GM12801 (cell line): ENCODE measurements around the gene SPOCK3.

Experiments used
- TF ChIP-seq, protein P1 (sequence below): IDR thresholded peaks from one replicate; pipeline ENCODE4 v1.5.1; 2011; ENCODE audit warnings: control low read depth; ENCODE audit not compliant: insufficient read length; ENCODE audit errors: extremely low read depth

The SPOCK3 gene

DNA sequence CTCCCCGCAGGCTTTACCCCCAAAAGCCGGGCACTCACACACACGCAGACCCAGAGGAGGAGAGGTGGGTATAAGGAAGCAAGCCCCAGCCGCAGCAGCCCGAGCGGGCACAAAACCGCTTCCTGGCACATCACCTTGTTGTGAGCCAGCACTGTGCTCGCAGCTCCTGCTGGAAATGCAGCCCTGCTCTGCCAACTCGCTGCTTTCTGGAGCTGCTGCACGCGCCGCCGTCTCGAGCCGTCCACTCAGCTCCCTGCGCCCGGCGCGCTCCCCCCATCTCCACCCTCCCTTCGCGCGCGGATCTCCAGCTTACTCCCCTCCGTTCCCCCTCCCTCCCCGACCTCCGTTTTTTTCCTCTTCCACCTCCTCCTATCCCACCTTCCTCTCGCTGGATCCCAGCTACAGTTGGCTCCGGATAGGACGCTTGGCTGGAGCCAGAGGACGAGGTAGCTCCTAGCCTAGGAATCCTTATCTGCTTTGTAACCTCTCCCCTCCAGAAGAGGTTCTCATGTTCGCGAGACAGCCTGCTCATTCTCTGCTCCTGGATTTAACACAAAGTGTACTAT lies at the start of gene SPOCK3:
TSS of gene SPOCK3 (minus strand) at position 179 of the 566 bp plus-strand sequence.
- TF ChIP-seq, protein P1, sequence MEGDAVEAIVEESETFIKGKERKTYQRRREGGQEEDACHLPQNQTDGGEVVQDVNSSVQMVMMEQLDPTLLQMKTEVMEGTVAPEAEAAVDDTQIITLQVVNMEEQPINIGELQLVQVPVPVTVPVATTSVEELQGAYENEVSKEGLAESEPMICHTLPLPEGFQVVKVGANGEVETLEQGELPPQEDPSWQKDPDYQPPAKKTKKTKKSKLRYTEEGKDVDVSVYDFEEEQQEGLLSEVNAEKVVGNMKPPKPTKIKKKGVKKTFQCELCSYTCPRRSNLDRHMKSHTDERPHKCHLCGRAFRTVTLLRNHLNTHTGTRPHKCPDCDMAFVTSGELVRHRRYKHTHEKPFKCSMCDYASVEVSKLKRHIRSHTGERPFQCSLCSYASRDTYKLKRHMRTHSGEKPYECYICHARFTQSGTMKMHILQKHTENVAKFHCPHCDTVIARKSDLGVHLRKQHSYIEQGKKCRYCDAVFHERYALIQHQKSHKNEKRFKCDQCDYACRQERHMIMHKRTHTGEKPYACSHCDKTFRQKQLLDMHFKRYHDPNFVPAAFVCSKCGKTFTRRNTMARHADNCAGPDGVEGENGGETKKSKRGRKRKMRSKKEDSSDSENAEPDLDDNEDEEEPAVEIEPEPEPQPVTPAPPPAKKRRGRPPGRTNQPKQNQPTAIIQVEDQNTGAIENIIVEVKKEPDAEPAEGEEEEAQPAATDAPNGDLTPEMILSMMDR = no peak

DNA sequence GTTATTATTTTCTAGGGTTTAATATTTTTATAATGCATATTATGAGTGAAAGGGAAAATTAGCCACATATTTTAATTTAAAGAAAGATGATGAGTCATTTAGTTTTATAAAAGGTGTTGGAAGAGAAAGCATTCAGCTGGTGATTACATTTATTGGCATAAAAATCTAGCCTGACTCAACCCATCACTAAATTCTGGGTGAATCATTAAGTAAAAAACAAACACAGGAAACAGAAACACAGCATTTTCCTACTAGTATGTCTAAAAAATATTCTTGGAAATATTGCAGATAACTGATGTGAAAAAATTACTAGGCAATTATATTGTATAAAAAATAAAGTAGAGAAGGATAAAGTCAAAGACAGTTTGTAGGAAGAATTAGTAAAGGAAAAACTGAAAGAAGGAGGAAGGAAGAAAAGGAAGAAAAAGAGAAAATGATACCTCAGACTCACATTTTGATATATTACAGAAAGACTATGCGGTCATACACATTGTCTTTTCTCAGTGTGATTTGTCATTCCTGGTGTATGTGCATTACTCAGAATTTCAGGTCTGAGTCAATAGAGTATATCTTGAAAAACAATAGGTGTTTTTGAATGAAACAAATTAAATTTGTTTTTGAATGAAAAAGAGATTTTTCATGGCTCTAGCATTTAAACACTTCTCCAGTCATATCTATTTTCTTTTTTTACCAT lies 48.0 kb upstream of the SPOCK3 start:
- TF ChIP-seq, protein P1 = no peak

DNA sequence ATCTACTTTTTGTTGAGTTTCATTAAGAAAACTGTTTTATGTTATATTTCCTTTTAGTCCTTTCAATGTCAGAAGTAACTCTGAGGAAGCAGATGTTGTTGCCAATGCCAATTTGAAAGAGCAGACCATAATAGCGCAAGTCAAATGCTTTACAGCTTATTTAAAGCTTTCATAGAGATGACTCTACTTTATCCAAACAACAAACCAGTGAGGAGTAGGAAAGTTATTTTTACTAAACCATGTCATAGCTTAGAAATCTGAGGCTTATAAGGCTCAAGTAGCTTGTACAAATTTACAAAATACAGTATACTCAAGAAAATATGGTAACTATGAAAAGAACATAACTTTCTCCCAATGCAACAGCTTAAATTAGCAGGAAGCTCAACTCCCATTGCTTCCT lies 40.1 kb upstream of the SPOCK3 start:
- TF ChIP-seq, protein P1 = no peak

DNA sequence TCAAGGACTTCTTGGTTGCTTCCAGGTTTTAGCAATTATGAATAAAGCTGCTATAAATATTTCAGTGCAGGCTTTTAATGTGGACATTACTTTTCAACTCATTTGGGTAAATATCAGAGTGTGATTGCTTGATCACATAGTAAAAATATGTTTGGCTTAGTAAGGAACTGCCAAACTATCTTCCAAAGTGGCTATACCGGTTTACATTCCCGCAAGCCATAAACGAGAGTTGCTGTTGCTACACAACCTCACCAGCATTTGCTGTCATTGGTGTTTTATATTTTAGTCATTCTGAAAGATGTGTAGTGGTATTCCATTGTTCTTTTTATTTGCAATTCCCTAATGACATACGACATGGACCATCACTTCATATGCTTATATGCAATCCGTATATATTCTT lies 30.9 kb upstream of the SPOCK3 start:
- TF ChIP-seq, protein P1 = no peak

DNA sequence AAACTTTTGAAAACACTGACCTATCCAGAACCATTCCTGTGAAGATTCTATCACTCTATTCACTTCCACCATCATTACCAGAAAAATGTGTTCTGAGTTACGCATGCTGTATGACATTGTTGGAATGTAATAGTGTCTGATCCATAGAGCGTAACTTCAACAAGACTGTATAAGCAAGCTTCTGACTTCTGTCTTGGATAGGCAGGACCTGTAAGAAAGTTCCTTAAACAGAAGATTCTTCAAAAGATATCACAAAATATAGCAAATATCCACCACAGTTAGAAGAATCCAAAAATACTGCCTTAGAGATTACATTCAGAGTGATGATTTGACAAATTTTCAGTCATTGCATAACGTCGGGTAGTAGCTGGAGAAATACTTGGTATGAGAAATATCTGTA lies 14.0 kb upstream of the SPOCK3 start:
- TF ChIP-seq, protein P1 = no peak

DNA sequence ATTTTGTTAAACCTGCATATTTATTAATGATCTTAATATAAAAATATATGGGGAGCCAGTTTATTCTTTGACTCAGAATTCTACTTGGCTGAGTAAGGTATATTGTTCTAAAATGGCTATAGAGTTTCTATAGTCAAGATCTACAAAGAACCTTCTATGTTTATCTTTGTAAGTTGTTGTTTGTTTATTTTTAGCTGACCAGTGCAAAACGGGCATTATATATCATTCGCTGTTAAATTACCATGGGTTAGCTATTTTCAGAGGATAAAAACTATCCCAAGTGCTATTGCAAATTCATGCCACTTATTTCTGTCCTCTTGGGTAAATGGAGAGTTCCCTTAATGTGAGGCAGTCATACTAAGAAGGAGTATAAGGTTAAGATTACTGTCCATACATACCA lies 5.3 kb upstream of the SPOCK3 start:
- TF ChIP-seq, protein P1 = no peak

DNA sequence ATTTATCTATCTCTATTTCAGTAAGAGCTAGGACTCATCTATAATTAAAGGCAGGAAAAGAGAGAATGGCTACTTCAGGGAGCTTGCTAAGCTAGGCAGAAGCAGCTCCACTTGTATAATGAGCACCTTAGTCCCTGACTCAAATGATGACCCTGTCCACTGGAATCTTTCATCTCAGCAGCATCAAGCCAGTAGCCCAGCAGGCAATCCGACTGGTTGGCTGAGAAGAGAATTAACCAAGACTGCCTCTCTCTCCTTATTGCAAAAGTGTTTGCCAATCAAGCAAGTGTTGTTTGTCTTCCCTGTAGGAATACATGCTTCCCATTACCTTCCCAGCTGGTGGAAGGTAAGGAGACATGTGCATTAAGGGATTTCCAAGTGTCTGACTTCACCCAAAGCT lies 3.9 kb upstream of the SPOCK3 start:
- TF ChIP-seq, protein P1 = no peak
